CD1c-positive myeloid dendritic cell (primary cell): ENCODE measurements around the gene PTTG1IP2.

Source experiments
- DNase-seq: peaks from one replicate; pipeline ENCODE4 v3.0.0-alpha.2; 2016; ENCODE audit errors: extremely low spot score

The PTTG1IP2 gene

DNA sequence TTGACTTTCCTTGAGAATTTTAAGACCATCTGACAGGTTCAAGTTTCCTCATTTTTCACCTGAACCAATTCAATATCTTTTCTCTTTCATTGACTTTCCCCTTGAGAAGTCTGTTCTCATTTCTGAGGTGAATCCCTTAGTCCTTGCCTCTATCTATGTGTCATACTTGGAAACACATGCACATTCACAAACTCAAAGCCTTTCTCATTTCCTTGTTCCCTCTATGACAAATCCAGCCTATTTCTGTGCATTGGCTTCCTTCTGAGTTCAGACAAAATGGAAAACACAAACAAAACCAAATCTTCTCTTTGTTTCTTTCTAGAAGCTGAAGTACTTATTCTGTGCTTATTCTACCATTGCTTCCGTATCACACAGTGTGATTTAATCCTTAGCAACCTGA, 13.8 kb downstream of the PTTG1IP2 start:
- DNase-seq = no peak

DNA sequence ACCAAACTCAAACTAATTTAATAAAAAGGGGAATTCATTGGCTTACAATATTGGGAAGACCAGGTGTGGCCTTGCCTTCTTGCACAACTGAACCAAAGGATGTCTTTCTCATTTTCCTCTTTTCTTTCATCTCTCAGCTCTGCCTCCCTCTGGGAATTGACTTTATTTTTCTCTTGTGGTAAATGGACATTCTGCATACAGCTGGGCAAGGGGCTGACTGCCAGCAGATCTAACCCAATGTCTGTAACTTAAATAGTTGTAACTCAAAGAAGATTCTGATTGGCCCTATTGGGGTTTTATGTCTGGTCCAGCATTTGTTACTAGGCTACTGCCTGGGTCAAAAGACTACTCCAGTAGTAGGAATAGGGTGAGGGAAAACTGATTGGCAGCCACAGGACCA, 15.3 kb downstream of the PTTG1IP2 start:
- DNase-seq = no peak

- DNase-seq = no peak
These were observed 16.4 kb downstream of the PTTG1IP2 start for GRCh38 chr7:90485734-90486316.

DNA sequence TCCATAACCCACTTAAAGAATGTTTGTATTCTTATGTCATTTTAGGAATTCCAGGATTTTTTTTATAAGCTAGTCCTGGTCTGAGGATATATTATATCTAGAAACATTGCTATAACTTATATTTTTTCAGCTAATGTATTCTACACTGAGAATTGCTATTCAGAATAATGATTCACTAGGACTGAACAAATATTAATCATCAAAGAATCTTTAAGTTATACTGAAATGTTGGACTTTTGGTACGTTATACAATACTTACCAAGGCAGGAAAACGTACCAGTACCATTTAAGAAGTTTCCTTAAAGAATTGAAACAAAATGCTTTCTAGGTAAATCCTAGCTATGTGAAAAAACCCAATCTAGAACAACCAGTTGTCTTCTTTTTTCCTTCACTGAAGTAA, 18.4 kb downstream of the PTTG1IP2 start:
- no peak for DNase-seq

GRCh38 chr7:90488220-90488619, 18.8 kb downstream of the PTTG1IP2 start:
- no peak for DNase-seq

GRCh38 chr7:90492250-90492649, 22.8 kb downstream of the PTTG1IP2 start:
- DNase-seq = no peak

- DNase-seq = no peak
These were observed 25.8 kb downstream of the PTTG1IP2 start for GRCh38 chr7:90495241-90495640.

GRCh38 chr7:90502539-90502938, 33.1 kb downstream of the PTTG1IP2 start:
- DNase-seq = no peak

GRCh38 chr7:90503367-90503766, 33.9 kb downstream of the PTTG1IP2 start:
- no peak for DNase-seq

DNA sequence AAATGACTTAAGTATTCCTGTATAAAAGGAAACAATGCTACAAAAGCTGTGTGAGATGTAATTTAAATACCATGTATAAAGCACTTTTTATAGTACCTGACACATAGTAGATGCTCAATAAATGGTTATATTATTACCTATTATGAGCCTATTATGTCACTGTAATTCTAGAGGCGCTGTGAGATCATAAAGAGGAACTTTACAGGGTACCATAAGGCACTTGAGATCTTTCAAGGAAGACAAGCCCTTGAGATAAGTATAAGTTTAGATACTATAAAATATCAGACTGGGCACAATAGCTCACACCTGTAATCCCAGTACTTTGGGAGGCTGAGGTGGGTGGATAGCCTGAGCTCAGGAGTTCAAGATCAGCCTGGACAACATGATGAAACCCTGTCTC, 38.3 kb downstream of the PTTG1IP2 start:
- DNase-seq = no peak

- no peak for DNase-seq
These were observed 42.3 kb downstream of the PTTG1IP2 start for GRCh38 chr7:90511776-90512175.

DNA sequence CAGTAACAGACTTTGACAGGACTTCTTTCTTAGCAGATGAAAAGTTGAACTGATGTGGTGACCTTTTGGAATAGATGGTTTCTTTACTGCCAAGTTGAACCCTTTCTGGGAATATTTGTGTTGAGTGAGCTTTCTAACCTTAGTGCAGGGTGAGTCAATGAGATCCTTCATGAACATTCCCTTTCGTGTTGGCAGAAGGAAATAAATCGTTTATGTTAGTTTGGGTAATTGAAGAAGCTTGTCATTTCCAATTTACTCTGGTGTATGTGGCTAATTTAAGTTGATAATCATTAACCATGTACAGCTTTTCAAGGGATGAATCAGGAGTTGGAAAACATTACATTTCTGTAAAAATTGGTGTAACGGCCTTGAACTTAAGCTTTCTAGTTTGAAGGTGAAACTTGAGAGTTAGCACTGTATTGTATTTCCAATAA, 43.4 kb downstream of the PTTG1IP2 start:
- no peak for DNase-seq

- DNase-seq = no peak
These were observed 46.8 kb downstream of the PTTG1IP2 start for GRCh38 chr7:90516257-90516656.

- no peak for DNase-seq
These were observed 49.2 kb downstream of the PTTG1IP2 start for GRCh38 chr7:90518630-90519029.

DNA sequence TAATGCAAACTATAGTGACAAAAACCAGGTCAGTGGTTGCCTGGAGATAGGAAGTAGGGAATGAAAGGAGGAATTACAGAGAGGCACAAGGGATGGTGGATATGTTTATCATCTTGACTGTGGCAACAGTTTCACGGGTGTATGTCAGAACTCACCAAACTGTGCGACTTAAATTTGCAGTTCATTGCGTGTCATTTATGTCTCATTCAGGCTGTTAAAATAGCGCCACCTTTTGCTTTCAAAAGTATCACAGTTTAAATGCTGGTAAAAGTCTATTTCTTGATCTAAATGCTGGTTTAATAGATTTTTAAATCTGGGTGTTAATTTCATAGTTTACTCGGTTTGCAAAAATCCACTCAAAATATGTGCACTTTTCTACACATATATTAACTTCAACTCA, 51.0 kb downstream of the PTTG1IP2 start:
- no peak for DNase-seq

DNA sequence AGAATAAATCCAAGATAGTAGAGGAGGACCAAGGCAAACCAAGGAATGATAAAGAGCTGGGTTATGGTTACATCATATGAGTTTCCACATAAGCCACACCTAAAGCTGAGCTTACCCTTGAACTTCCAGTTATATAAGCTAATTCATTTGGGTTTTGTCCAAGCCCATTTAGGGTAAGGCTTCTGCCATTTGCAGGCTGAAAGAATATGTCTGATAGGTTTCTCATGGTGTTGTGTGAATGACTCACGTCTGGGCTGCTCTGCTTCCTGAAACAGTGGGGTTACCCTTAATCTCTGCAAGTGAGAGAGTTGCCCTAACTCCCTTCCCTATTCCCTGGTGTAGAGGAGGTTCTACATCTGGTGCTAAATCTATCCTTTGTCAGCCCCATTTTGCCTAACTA, 60.8 kb downstream of the PTTG1IP2 start:
- peak; percentile 64 for DNase-seq

GRCh38 chr7:90532231-90532929, 62.9 kb downstream of the PTTG1IP2 start:
- DNase-seq = no peak

- peak; percentile 76 for DNase-seq
These were observed 67.0 kb downstream of the PTTG1IP2 start for GRCh38 chr7:90536449-90536848.

DNA sequence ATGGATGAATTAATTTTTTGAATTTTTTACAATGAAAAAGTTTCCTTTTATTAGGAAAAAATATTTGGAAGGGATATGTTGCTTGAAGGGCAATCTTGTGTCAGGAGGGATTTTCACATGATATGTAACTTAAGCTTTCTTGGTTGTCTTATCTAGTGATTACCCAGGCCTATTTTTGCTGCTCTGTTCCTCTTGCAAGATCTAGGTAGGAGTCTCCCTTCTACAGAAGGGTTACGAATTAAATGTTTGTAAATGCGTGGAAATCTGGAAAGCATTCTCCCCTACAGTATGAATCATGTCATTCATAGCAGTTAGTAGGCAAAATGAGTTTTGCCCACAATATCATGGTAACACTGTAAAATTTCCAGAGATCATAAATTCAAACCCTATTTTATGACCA, 69.0 kb downstream of the PTTG1IP2 start:
- DNase-seq = no peak

DNA sequence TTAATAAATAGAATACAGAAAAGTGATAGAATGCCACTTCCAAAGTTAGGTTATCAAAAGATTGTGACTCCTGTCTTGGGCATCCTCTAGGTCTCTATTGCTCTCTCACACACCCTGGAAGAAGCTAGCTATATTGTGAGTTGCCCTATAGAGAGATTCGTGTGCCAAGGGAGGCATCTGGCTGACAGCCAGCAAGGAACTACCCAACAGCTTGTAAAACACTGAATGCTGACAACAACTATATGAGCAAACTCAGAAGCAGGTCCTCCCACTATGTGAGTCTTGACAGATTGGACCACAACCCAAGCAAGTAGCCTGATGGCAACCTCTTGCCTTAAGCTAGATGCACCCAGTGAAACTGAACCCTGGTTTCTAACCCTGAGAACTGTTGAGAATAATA, 71.0 kb downstream of the PTTG1IP2 start:
- DNase-seq = no peak

DNA sequence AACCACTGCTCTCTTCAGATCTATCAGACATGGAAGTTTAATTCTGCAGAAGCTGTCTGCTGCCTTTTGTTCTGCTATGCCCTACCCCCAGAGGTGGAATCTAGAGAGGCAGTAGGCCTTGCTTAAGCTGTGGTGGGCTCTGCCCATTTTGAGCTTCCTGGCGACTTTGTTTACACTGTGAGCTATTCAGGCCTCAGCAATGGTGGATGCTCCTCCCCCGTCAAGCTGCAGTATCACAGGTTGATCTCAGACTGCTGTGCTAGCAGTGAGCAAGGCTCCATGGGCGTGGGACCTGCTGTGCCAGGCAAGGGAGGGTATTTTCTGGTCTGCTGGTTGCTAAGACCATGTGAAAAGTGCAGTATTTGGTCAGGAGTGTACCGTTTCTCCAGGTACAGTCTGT, 81.6 kb downstream of the PTTG1IP2 start:
- no peak for DNase-seq

DNA sequence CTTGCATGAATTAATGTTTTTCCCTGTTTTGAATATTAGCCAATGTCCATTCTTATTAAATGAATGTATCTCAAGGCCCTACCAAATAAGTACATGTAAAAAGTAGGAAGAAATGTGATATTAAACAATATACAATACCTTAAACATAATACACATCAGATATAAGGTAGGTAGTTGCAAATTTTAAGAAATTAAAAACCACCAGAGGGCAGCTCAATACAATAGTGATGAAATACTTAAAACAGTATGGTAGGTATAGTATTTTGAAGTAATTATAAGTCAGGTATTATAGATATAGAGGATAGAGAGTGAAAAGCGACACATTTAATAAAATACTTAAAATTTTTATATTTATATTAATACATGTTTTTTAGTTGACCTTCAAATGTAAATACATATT, 83.1 kb downstream of the PTTG1IP2 start:
- peak; percentile 43 for DNase-seq

GRCh38 chr7:90560730-90561129, 91.3 kb downstream of the PTTG1IP2 start:
- DNase-seq = no peak
